Tibial nerve (tissue), 4 donors: ENCODE data around the gene TVP23B. TPM values are rescaled to one million over a fixed set of nuclear protein-coding genes. Genes with fewer than 3 reads are reported as not detected.
"Not testable (repeated sequence)": the region's sequence is repeated elsewhere in the genome, so short reads cannot be mapped to it uniquely, and the experiment has no call there.

Experiments used
- DNase-seq, 2 donors: peaks; one replicate each; pipeline ENCODE4 v3.0.0-alpha.2; 2019; ENCODE audit warnings: low spot score in 2 of 2
- H3K27ac ChIP-seq, 4 donors: fragments of 200-600 bp; sonication (generic) in 3 of 4; one replicate each; pipeline ENCODE4 v1.5.1; 2017 to 2019; ENCODE audit warnings: mild to moderate bottlenecking in 1 of 4
- H3K27me3 ChIP-seq, 2 donors: fragments of 200-600 bp; sonication (generic) in 1 of 2; one replicate each; pipeline versions ENCODE4 v1.5.1 to v1.6.0; 2017 to 2019
- H3K36me3 ChIP-seq, 3 donors: fragments of 200-600 bp; sonication (generic); one replicate each; pipeline ENCODE4 v1.5.1; 2018 to 2019
- H3K4me1 ChIP-seq, 4 donors: fragments of 200-600 bp; sonication (generic) in 3 of 4; one replicate each; pipeline ENCODE4 v1.5.1; 2017 to 2019
- H3K4me3 ChIP-seq, 4 donors: fragments of 200-600 bp; sonication (generic) in 3 of 4; one replicate each; pipeline ENCODE4 v1.5.1; 2017 to 2019; ENCODE audit warnings: mild to moderate bottlenecking in 1 of 4, moderate library complexity in 1 of 4
- H3K9me3 ChIP-seq, 4 donors: fragments of 200-600 bp; sonication (generic) in 3 of 4; one replicate each; pipeline ENCODE4 v1.5.1; 2017 to 2019
- EP300 ChIP-seq, 2 donors: sonication (generic); formaldehyde crosslinking; IDR thresholded peaks; one replicate each; pipeline ENCODE4 v1.6.1; 2017; ENCODE audit warnings: antibody characterized with exemption in 2 of 2, mild to moderate bottlenecking in 1 of 2
- POLR2A ChIP-seq, 2 donors: fragments of 450-650 bp; IDR thresholded peaks; one replicate each; pipeline ENCODE4 v1.6.1; 2017; ENCODE audit warnings: antibody characterized with exemption in 2 of 2, mild to moderate bottlenecking in 2 of 2, moderate library complexity in 2 of 2
- WGBS, 2 donors: methylation state at CpG; one replicate each; pipeline ENCODE4 v1.1.5; 2018; 5-methylcytosine and 5-hydroxymethylcytosine counted together
- total RNA-seq, 4 donors: library from RNA; depleted of rRNA; stranded (reverse); fragments of >200 nt; gene quantifications; one replicate each; pipeline ENCODE4 v1.1.0, GENCODE V29; 2016
- TF ChIP-seq, protein P1 (sequence below), 5 experiments: fragments of 200-600 bp in 3 of 5; fragments of 450-650 bp in 2 of 5; sonication (generic) in 3 of 5; IDR thresholded peaks; one replicate each; pipeline ENCODE4 v1.5.1; 2016 to 2019; ENCODE audit warnings: antibody characterized with exemption in 5 of 5, mild to moderate bottlenecking in 3 of 5, moderate library complexity in 2 of 5

Gene TVP23B
- total RNA-seq, 4 donors from 2014 or later, result 15.0 to 23.8 (median 20.0) TPM

DNA sequence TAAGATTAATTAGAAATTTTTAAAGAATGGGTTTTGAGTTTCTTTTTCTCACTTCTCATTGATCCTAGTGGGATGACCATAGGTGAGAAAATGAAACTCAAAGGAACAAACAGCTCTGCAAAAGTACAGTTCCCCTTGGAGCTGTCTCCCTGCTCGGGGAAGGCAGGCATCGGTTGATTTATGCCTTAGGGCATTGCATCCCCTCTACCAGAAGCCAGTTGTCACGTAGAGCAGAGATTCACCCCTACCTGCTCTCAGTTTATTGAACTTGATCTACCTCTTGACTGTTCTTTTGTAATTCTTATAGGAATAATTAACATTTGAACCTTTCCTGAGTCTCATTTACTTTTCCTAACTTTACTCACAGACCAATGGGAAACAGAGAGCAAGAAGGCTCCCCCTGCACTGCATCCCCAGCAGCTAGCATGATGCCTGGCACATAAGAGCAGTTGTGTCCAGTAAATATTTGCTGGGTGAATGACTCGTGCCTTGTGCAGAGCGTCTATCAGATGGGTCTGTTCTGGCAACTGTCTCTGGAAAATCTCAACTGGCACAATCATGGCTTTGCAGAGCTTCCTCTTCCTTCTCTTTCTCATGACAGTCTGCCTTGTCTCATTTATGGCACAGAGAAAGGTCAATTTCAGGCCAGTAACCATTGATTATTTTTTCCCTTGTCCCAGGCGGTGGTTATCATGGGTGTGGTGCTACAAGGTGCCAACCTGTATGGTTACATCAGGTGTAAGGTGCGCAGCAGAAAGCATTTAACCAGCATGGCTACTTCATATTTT, 22.7 kb downstream of the TVP23B start:
- H3K36me3 ChIP-seq, result peaks cover 0 to 62% (median 0%) of the 10 kb centered on the region in 3 donors
- not testable (repeated sequence) for H3K4me3 ChIP-seq, H3K4me1 ChIP-seq, DNase-seq, H3K27ac ChIP-seq, H3K9me3 ChIP-seq, H3K27me3 ChIP-seq
- 75 to 78% methylated on average over 6 of the region's 7 CpGs for WGBS, 2 donors

DNA sequence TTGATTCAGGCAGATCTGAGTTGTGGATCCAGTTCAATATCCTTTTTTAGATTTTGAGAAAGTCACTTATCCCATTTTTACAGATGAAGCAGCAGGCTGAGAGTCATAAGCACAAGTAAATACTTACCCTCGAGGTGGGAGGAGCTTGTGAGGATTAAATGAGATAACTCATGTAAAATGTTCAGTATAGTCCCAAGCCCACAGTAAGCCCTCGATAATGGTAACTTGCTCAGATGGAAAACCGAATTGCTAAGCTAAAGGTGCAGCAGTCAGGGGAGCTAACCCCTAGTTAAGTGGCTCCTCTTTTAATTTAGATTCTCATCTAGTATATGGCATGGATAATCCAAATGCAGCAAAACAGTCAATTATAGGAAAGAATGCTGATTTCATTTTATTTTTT, 34.9 kb downstream of the TVP23B start:
- not testable (repeated sequence) for H3K4me1 ChIP-seq, H3K27ac ChIP-seq, H3K9me3 ChIP-seq, H3K36me3 ChIP-seq, DNase-seq, H3K27me3 ChIP-seq, H3K4me3 ChIP-seq
- 72 to 74% methylated on average over 3 of the region's 3 CpGs for whole genome bisulfite sequencing, 2 donors

DNA sequence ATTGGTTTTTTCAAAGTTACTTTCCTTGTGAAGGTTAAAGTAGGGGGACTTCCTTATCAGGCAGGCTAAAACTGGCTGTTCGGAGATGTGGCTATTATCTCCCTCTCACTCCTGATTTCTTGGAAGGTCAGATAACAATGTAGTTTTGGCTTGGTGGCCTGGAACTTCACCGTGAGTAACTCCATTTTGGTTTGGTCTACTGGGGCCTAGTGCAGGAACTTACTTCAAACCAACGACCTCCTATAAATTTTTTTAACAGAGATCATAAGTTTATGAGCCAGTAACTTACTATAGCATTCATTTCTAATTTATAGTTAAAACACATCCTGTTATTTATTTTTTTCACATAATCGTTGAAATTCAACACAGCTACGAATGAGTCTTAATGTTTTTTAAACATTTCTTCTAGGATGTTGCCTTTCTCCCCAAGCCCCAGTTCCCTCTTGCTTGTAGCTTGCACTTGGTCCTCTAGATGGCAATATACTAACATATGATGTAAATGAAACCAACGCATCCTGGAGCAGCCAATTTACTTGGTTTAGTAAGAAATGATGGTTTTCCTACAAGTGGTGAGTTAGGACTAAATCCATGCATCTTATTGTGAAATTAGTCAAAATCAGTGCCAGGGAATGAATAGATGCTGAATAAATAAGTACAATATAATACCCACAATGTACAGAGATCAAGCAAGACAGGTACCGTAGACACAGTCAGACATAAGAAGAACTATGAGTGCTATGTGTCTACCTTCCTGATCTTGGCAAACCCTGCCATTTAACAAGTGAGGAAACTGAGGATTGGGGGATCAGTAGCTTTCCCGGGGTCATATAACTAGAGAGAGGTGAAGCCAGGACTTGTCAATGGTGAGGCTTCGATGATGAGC, 35.7 kb downstream of the TVP23B start:
- not testable (repeated sequence) for H3K4me1 ChIP-seq, H3K36me3 ChIP-seq, H3K9me3 ChIP-seq, H3K27me3 ChIP-seq, H3K27ac ChIP-seq, H3K4me3 ChIP-seq
- DNase-seq, result peak in 1 of 2 donors; percentile 83
- TF ChIP-seq, protein P1, sequence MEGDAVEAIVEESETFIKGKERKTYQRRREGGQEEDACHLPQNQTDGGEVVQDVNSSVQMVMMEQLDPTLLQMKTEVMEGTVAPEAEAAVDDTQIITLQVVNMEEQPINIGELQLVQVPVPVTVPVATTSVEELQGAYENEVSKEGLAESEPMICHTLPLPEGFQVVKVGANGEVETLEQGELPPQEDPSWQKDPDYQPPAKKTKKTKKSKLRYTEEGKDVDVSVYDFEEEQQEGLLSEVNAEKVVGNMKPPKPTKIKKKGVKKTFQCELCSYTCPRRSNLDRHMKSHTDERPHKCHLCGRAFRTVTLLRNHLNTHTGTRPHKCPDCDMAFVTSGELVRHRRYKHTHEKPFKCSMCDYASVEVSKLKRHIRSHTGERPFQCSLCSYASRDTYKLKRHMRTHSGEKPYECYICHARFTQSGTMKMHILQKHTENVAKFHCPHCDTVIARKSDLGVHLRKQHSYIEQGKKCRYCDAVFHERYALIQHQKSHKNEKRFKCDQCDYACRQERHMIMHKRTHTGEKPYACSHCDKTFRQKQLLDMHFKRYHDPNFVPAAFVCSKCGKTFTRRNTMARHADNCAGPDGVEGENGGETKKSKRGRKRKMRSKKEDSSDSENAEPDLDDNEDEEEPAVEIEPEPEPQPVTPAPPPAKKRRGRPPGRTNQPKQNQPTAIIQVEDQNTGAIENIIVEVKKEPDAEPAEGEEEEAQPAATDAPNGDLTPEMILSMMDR (IDR thresholded peaks at IDR 0.05), result peak; percentile 28 to 62 (median 55)
- WGBS, 2 donors, result 47 to 50% methylated on average over 9 of the region's 9 CpGs

DNA sequence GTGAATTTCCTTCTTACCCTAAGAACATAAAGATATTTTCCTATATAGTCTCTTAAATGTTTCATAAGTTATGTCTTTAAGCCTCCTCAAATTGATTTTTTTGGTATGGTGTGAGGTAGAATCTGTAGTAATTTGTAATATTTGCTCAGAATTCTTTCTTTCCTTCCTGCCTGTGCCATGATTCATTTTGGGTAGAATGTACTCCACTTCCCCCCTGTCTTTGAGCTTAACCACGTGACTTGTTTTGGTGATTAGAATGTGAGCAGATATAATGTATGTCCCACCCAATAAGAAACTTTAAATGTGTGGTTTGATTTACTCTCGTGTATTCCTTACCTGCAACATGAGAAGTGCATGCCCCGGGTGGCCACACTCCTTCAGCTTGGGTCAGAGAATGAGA, 40.4 kb downstream of the TVP23B start:
- not testable (repeated sequence) for DNase-seq, H3K4me3 ChIP-seq, H3K9me3 ChIP-seq, H3K36me3 ChIP-seq, H3K27ac ChIP-seq, H3K27me3 ChIP-seq, H3K4me1 ChIP-seq
- WGBS, 2 donors, result 60 to 75% methylated on average over 3 of the region's 3 CpGs

DNA sequence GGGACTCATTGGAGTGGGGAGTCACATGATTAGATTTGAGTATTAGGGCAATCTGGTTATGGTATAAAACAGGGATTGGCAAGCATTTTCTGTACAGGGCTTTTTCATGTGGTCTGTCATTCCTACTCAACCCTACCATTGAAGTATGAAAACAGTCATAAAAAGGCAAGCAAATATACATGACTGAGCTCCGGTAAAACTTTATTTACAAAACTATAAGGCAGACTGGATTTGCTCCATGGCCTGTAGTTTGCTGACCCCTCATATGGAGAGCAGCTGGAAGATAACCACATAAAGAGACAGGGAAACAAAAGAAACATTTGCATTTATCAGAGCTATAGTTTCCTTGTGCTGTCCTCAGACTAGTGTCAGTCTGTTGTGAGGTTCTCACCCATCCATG, 46.6 kb downstream of the TVP23B start:
- not testable (repeated sequence) for H3K9me3 ChIP-seq, H3K36me3 ChIP-seq, H3K4me1 ChIP-seq, H3K4me3 ChIP-seq, H3K27ac ChIP-seq, H3K27me3 ChIP-seq, DNase-seq
- WGBS, 2 donors, result no CpG with 5 or more reads among the region's 1 CpG

DNA sequence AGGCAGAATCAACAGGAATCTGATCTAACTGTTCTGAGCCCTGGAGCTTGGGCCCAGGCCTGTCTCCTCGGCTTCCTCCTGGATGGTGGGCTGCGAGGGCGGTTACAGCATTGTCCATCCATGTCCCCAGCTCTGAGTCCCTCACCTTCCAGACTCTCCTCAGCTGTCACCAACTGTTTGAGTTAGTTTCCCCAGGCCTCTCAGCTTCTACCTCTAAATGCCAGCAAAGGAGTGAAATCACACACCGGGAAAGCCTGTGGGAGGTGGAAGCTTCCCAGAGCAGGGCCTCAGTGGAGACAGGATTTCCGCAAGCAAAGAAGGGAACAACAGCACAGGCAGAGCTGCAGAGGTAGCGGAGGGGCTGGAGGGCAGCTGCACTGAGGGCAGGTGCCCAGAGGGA, 67.5 kb downstream of the TVP23B start:
- no peak overlapping the region for H3K4me3 ChIP-seq
- no peaks in the 10 kb centered on the region for H3K9me3 ChIP-seq
- H3K27me3 ChIP-seq, result no peaks in the 10 kb centered on the region
- H3K27ac ChIP-seq, result no peak overlapping the region
- TF ChIP-seq, protein P1 (IDR thresholded peaks at IDR 0.05), result no peak
- TF ChIP-seq POLR2A (IDR thresholded peaks at IDR 0.05) (no peak), EP300 (IDR thresholded peaks at IDR 0.05) (no peak)
- DNase-seq, result no peak
- WGBS, 2 donors, result 91 to 97% methylated on average over 6 of the region's 6 CpGs
- no peaks in the 10 kb centered on the region for H3K4me1 ChIP-seq
- H3K36me3 ChIP-seq, result no peaks in the 10 kb centered on the region

DNA sequence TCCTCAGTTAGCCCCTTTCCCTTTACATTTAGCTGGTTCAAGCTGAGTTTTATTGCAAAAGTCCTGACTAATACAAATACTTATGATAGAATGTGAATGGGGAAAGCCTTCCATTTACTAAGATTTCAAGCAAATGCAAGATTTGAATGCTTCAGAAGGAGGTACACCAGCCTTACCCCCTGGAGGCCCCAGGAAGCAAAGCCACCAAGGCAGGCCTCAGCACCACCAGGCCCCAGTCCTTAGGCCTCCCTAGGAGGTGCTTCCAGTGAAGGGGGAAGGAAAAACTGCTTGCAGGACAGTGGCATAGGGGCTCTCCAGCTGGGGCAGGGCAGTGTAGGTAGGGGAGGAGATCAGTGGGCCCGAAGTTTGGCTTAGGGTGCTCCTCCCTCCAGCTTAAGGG, 69.7 kb downstream of the TVP23B start:
- H3K27me3 ChIP-seq, result no peaks in the 10 kb centered on the region
- no peak overlapping the region for H3K4me3 ChIP-seq
- no peaks in the 10 kb centered on the region for H3K36me3 ChIP-seq
- no peak overlapping the region for H3K27ac ChIP-seq
- peaks cover 0 to 9% (median 3%) of the 10 kb centered on the region in 4 donors for H3K4me1 ChIP-seq
- DNase-seq, result no peak
- H3K9me3 ChIP-seq, result no peaks in the 10 kb centered on the region
- no peak for TF ChIP-seq POLR2A (IDR thresholded peaks at IDR 0.05)
- TF ChIP-seq EP300 (IDR thresholded peaks at IDR 0.05), result no peak
- TF ChIP-seq, protein P1 (IDR thresholded peaks at IDR 0.05), result no peak
- 74 to 75% methylated on average over 1 of the region's 1 CpG for WGBS, 2 donors
